Hepatic stellate cell (primary cell): ENCODE data around the gene BUD31.
"Not testable (repeated sequence)": the region's sequence is repeated elsewhere in the genome, so short reads cannot be mapped to it uniquely, and the experiment has no call there.

ENCODE experiments used
- DNase-seq: peaks from one replicate; pipeline ENCODE4 v3.0.0; 2011; ENCODE audit warnings: low spot score

BUD31 gene

DNA sequence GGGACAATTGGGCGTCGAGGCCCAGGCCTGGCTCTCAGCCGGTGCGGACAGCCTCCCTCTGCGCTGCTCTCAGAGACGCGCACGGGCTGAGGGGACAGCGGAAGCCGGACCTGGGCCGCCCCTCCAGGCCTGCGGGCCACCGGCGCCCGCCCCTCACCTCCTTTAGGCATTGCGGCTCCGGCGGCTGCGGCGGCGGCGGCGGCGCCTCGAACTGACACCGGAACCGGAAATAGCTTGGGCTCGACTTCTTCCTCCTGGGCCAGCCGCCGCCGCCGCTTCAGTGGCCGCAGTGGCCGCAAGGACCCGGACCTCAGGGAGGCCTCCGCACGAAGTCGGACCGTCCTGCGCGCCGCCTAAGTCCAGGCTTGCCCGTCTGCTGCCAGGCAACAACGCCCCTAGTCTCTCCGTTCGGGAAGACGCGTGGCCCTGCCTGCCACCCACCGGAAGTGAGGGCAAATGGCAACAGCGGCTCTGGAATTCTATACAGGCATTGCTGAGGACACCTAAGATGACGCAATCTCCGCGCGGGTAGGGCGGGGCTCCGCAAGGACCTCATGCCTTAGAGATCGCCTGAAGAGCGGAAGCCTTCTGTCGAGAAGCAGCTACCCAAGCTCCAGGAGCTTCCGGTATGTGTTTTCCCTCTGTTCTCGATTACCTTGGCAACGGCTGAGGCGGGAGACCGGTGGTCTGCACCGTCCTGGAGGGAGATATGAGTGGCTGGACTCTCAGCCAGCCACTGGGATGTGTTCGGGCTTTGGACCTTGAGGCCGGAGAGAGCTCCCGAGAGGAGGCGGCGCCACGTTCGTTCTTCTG, at the start of gene BUD31, which contains the start of gene PDAP1:
TSS of gene BUD31 (plus strand) at position 591 of the 813 bp plus-strand sequence. CDS start 2,124 bp downstream, outside the sequence.
TSS of gene PDAP1 (minus strand) at position 219 of the 813 bp plus-strand sequence. CDS start at position 170, 49 bp downstream.
- DNase-seq = peak; percentile 98

- no peak for DNase-seq
These were observed 49.2 kb upstream of the BUD31 start for GRCh38 chr7:99359465-99360154.

DNA sequence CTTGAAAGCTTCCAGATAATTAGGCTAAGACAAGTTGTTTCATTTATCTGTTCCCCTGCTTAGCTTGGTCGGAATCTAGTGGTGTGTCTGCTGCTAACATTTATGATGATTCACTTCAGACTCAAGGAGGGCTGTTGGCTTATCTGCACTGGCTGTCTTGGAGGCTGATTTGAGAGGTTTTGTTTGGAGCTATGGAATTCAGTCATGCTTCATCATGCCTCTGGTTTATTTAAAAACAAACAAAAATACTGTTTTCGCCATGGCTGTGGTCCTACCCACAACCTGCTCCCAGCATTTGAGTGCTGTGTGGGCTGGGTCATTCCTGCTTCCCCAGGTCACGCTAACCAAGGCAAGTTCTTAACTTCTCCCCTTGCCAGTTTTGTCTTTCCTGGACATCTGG, 46.0 kb upstream of the BUD31 start:
- DNase-seq = peak; percentile 90

GRCh38 chr7:99363286-99363685, 45.5 kb upstream of the BUD31 start:
- DNase-seq = no peak

GRCh38 chr7:99365318-99366141, 43.2 kb upstream of the BUD31 start:
- no peak for DNase-seq

DNA sequence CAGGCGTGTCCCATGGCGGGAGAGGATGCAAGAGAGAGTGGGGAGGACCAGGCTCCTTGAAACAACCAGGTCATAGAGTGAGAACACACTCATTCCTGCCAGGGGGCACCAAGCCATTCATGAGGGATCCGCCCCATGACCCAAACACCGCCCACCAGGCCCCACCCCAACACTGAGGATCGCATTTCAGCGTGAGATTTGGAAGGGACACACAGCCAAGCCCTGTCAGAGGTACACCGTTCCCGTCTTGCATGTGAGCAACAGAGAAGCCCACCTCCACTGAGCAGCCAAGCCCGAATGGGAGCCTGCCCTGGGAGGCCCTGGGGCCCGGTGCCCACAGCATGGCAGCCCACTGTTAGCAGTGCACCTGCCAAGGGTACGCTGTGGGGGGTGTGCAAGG, 42.1 kb upstream of the BUD31 start:
- DNase-seq = no peak

DNA sequence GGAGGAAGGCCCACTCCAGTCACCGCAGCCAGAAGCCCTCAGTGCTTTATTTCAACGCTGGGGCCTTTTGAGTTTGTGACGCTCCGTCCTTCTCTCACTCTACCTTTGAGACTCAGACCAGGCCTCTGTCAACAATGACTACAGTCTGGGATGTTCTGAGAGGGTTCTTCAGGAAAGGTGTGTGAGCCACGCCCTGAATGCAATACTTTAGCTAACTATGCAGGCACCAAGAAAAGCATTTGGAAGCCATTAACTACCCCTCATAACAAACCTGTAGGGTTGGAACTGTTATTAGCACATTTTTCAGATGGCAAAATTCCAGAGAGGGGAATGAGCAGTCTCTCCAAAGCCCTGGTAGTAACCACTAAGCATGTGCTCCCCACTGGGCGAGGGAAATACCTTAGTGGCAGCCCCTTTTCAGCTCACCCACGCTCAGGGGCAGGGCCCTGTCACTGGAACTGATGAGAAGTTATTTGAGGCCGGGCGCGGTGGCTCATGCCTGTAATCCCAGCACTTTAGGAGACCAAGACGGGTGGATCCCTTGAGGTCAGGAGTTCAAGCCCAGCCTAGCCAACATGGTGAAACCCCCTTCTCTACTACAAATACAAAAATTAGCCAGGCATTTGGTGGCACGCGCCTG, 39.9 kb upstream of the BUD31 start:
- no peak for DNase-seq

DNA sequence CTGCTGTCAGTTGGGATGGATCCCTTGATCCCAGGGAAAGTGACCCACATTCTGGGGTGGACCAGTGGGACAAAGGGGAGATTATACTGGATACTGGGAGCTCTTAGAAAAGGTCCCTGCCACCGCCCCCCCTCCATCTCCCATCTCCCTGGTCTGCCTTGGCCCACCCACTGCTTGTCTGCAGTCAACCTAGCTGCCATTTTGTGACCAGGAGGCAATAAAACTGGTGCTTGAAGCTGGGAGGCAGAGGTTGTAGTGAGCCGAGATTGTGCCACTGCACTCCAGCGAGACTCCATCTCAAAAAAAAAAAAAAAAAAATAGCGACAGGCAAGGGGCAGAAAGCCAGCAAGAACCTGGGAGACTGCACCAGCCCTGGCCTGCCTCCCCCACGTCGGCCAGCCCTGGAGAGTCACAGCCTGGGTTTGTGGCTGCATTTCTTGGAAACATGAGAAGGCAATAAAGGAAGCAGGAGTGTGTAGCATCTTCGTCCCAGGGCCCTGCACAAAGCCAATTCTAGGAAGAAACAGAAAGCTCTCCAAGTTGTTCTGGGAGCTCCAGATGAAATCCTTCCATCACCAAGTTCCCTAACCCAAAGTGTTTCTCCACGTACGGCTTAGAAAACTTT, 38.9 kb upstream of the BUD31 start:
- DNase-seq = no peak

DNA sequence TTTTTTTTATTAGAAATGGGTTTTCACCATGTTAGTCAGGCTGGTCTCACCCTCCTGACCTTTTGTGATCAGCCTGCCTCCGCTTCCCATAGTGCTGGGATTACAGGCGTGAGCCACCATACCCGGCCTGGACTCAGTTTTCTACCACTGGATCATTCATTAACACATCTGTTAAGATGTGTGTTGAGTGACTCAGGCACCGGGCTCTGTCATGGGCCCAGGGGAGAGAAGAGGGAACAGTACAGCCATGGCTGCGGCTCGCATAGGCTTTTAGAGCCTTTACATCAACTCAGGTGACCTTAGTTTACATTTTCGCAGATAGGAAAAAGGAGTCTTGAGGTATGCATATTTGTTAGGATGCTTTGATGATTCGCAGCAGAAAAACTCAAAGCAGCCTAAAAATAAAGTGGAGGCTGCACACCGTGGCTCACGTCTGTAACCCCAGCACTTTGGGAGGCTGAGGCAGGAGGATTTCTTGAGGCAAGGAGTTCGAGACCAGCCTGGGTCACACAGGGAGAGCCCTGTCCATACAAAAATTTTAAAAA, 37.3 kb upstream of the BUD31 start:
- DNase-seq = no peak

DNA sequence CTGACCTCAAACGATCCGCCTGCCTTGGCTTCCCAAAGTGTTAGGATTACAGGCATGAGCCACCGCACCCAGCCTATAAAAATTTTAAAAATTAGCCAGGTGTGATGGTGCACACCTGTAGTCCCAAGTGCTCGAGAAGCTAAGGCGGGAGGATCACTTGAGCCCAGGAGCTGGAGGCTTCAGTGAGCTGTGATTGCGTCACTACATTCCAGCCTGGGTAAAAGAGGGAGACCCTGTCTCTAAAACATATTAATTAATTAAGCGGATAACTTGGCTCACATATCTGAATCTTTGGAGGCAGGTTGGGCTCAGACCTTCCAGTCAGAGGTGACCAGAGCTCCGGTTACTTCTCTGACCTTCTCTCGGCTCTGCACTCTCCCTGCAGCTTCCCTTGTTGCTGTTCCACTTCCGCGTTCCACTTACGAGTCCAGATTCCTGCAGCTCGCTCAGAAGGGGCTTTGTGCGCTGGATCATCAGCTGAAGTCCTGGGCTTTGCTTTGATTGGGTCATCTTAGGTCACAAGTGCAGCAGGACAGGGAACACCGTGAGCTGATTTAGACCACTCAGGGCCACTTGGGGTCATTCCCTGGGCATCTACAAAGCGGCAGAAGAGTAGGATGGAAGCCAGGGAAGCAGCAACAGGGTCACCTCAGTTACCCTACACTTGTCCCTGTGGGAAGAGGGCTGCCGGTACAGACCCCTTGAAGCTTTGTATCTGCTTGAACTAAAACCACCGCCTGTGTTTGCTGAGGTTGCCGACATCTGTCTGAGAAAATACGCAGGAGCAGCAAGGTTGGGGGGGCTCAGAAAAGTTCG, 36.3 kb upstream of the BUD31 start:
- no peak for DNase-seq

- DNase-seq = no peak
These were observed 35.4 kb upstream of the BUD31 start for GRCh38 chr7:99373091-99374066.

- DNase-seq = peak; percentile 93
These were observed 34.4 kb upstream of the BUD31 start, which contains the start of gene ARPC1B for GRCh38 chr7:99374111-99375064. ARPC1B (plus strand) TSS chr7:99374730; CDS start chr7:99385715, 10,985 bp downstream.

GRCh38 chr7:99375070-99375807, 33.5 kb upstream of the BUD31 start:
- peak; percentile 88 for DNase-seq

DNA sequence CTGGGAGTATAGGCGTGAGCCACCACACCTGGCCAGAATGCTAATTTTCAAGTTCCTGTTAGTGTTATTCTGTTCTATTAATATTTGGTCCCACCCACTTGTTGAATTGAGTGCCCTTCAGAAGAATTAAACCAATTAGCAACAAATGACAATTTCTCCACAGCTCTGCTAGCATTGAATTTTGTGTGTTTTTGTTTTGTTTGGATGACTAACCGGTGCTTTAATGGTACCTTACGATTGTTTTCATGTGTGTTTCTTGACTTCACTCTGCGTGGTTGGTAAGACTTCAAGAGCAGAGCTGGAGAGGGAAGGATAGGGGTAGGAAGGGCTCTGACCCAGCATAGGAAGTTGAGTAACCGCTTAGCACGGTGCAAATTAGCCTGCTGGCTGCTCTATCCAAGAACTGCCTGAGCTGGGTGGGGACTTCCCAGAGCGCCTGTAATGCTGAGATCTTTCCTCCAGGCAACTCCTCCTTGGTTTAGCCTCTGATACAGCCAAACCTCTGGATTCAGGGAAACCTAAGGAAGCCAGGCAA, 29.7 kb upstream of the BUD31 start:
- peak; percentile 89 for DNase-seq

- DNase-seq = not testable (repeated sequence)
These were observed 29.1 kb upstream of the BUD31 start for GRCh38 chr7:99379693-99380031.

GRCh38 chr7:99380032-99380822, 28.5 kb upstream of the BUD31 start:
- peak; percentile 70 for DNase-seq
